Measurements from ENCODE around the gene GAS2L3. TPM values are rescaled to one million over a fixed set of nuclear protein-coding genes. Genes with fewer than 3 reads are reported as not detected.

Gene GAS2L3
- total RNA-seq, 1 experiment from 2014 or later, result 11.7 TPM

DNA sequence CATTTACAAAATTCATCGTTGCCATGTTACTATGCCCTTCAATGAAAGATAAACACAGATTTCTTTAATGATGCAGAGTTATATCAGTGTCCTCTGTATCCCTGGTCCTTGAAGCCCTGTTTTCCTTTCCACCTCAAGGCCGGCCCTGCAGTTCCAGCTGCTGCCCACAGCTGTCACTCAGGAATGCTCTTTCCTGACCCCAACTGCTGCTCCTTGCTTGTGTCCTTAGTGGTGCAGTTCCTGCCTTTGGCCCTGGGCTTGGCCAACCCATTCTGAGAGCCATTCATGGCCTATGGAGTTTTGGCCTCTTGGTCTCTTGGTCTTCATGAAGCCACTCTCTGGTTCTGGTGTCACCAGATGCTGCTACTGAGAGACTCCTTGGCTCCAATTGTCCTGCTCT, 93.1 kb downstream of the GAS2L3 start:
- no peaks in the 10 kb centered on the region for H3K23me2 ChIP-seq (ENCODE audit: insufficient read length, low read depth, low read length, poor library complexity, severe bottlenecking)
- H2BK15ac ChIP-seq (ENCODE audit: low read depth, low read length), result no peak overlapping the region
- H2BK20ac ChIP-seq (ENCODE audit: low read depth, low read length, poor library complexity, severe bottlenecking), result no peak overlapping the region
- H4K91ac ChIP-seq (ENCODE audit: insufficient read length, low read depth, low read length), result no peak overlapping the region
- no peaks in the 10 kb centered on the region for H3K9me3 Mint-ChIP-seq
- H2AK5ac ChIP-seq (ENCODE audit: insufficient read length, low read length), result no peak overlapping the region
- no peak overlapping the region for H2BK120ac ChIP-seq (ENCODE audit: low read depth, low read length, poor library complexity, severe bottlenecking)
- H2BK5ac ChIP-seq (ENCODE audit: insufficient read length, low read length), result no peak overlapping the region
- peaks cover 5% of the 10 kb centered on the region for H3K27me3 Mint-ChIP-seq (ENCODE audit: low read depth)
- H3K79me1 ChIP-seq (ENCODE audit: insufficient read depth, low read depth, low read length, poor library complexity, severe bottlenecking), result no peaks in the 10 kb centered on the region
- peak overlapping the region in 2 of 3 experiments; percentile 34 to 53; a peak in 2 of 7 replicates for H3K27ac Mint-ChIP-seq
- H3K27ac ChIP-seq (ENCODE audit: insufficient read length, low read depth, low read length), result no peak overlapping the region
- TF ChIP-seq, protein P1, sequence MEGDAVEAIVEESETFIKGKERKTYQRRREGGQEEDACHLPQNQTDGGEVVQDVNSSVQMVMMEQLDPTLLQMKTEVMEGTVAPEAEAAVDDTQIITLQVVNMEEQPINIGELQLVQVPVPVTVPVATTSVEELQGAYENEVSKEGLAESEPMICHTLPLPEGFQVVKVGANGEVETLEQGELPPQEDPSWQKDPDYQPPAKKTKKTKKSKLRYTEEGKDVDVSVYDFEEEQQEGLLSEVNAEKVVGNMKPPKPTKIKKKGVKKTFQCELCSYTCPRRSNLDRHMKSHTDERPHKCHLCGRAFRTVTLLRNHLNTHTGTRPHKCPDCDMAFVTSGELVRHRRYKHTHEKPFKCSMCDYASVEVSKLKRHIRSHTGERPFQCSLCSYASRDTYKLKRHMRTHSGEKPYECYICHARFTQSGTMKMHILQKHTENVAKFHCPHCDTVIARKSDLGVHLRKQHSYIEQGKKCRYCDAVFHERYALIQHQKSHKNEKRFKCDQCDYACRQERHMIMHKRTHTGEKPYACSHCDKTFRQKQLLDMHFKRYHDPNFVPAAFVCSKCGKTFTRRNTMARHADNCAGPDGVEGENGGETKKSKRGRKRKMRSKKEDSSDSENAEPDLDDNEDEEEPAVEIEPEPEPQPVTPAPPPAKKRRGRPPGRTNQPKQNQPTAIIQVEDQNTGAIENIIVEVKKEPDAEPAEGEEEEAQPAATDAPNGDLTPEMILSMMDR (conservative IDR thresholded peaks at IDR 0.05), result no peak; the same call in 2 of the 3 replicates
- no peak overlapping the region for H4K8ac ChIP-seq (replicated peaks; ENCODE audit: insufficient read length, low read depth, low read length)
- H3K18ac ChIP-seq (ENCODE audit: insufficient read length, low read depth, low read length), result no peak overlapping the region
- H4K5ac ChIP-seq (ENCODE audit: insufficient read length, low read depth, low read length), result no peak overlapping the region
- peaks cover 3 to 8% of the 10 kb centered on the region in 2 experiments for H3K4me1 Mint-ChIP-seq
- peaks cover 3% of the 10 kb centered on the region; the same call in 1 of the 2 replicates for H3K4me1 ChIP-seq (ENCODE audit: insufficient read depth, low read length)
- H2AFZ ChIP-seq (ENCODE audit: low read length), result no peak overlapping the region
- no peaks in the 10 kb centered on the region for H4K20me1 ChIP-seq (ENCODE audit: control insufficient read depth, insufficient read depth, insufficient read length)
- H3K27me3 ChIP-seq (ENCODE audit: insufficient read depth, low read length), result no peaks in the 10 kb centered on the region; the same call in 1 of the 2 replicates
- no CpG with 5 or more reads among the region's 2 CpGs for WGBS (ENCODE audit: extremely low coverage, insufficient read length, low lambda C conversion rate)
- H3K23ac ChIP-seq (ENCODE audit: insufficient read length, low read depth, low read length), result no peak overlapping the region
- no peak overlapping the region for H2BK12ac ChIP-seq (ENCODE audit: insufficient read length, low read depth, low read length)
- H3T11ph ChIP-seq (ENCODE audit: low read length), result no peak overlapping the region
- H3K36me3 Mint-ChIP-seq (ENCODE audit: insufficient read depth in 1 of 3, low read depth in 3 of 3), result no peaks in the 10 kb centered on the region
- H3K4me2 ChIP-seq (ENCODE audit: insufficient read depth, insufficient read length, low read length), result no peak overlapping the region
- H3K14ac ChIP-seq (ENCODE audit: insufficient read depth, low read length), result no peak overlapping the region
- DNase-seq, result peak; percentile 54
- no peaks in the 10 kb centered on the region for H3K9me3 ChIP-seq (ENCODE audit: control insufficient read depth, low read depth, low read length)
- H3K4ac ChIP-seq (ENCODE audit: low read depth, low read length), result no peak overlapping the region
- no peak overlapping the region for H3K56ac ChIP-seq (ENCODE audit: insufficient read length, low read depth, low read length)
- no peaks in the 10 kb centered on the region for H3K79me2 ChIP-seq (ENCODE audit: insufficient read depth, low read length)
- no peak overlapping the region for H3K9ac ChIP-seq (ENCODE audit: extremely low read depth, insufficient read length, low read length)
- H3K4me3 Mint-ChIP-seq, result no peak overlapping the region

Measured in H9 (cell line).